Endometrial microvascular endothelial cells (primary cell): ENCODE results near the gene IGFLR1. TPM values are rescaled to one million over a fixed set of nuclear protein-coding genes. Genes with fewer than 3 reads are reported as not detected.

Source experiments
- in situ Hi-C: cut with HindIII; loops from 2 replicates; pipeline ENCODE4 v1.10.0; 2017; ENCODE audit warnings: low sequenced_read_pairs, low pct_unique_long_range_greater_than_20kb; ENCODE audit errors: inconsistent ontology term
- total RNA-seq: library from RNA; depleted of rRNA; stranded (reverse); fragments of >200 nt; gene quantifications from one replicate; pipeline ENCODE4 v1.2.3, GENCODE V29; 2015; ENCODE audit errors: inconsistent ontology term

IGFLR1 gene
- total RNA-seq, 1 donor from 2014 or later = 2.0 TPM

DNA sequence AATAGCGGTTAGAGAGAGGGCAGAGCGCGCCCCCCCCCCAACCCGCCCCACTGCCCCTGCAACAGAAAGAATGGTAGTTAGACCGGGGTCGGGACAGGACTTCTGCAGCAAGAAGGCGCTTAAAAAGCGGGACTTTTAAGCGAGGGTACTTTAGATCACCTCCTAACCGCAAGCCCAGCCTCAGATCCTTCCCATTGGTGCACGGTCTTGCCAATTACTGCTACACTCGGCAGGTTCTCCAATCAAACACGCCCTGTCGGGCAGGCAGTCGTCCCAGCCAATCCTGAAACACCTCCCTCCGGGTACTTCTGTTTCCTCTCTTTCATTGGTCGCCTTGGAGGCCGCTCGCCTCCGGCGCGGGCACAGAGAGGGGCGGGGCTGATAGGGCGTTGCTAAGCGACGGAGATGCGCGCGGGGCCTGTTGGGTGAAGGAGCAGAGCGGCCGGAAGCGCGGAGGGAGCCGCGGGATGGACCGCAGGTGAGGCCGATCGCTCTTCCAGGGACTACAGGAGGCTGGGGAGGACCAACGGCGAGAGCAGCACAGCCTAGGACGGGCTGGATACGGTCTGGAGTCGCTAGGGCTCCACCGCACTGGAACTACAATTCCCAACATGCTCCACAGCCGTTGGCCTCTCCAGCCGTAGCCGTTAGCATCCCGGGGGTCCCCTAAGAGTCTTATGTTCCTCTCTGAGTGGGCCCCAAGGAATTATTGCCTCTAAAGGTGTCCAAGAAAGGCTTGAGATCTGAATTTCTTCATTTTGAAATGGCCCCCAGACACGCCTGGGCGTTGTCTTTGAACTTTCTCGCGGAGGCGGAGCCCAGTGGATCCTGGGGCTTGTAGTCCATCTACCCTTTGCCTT lies 15.7 kb upstream of the IGFLR1 start, which contains the start of gene PROSER3:
PROSER3 (plus strand) TSS at position 428 of the 860 bp plus-strand sequence; CDS start at position 468, 40 bp downstream.
- in situ Hi-C loops = no loop called here

DNA sequence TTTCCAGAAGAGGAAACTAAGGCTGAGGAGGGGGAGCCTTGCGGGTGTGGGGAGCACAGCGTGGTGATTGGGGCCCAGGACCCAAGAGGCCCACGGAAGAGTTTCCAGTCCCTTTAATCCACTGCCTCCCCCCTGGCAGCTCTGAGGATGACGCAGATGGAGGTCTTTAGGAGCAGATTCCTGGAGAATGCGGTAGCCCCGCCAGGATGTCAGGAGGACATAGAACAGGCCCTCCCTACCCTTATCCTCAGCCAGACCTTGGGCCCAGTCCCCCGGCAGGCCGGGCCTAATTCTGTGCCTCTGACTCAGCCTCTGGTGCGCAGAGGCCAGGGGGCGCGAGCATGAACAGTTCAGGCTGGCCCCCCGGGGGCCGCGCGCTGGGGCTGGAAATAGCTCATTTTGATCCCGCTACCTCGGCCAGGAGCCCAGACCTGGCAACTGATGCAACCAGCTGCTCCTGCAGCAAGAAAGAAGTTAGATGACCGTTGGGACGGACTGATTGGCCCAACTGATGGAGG lies 15.0 kb upstream of the IGFLR1 start:
- in situ Hi-C loops = no loop called here

DNA sequence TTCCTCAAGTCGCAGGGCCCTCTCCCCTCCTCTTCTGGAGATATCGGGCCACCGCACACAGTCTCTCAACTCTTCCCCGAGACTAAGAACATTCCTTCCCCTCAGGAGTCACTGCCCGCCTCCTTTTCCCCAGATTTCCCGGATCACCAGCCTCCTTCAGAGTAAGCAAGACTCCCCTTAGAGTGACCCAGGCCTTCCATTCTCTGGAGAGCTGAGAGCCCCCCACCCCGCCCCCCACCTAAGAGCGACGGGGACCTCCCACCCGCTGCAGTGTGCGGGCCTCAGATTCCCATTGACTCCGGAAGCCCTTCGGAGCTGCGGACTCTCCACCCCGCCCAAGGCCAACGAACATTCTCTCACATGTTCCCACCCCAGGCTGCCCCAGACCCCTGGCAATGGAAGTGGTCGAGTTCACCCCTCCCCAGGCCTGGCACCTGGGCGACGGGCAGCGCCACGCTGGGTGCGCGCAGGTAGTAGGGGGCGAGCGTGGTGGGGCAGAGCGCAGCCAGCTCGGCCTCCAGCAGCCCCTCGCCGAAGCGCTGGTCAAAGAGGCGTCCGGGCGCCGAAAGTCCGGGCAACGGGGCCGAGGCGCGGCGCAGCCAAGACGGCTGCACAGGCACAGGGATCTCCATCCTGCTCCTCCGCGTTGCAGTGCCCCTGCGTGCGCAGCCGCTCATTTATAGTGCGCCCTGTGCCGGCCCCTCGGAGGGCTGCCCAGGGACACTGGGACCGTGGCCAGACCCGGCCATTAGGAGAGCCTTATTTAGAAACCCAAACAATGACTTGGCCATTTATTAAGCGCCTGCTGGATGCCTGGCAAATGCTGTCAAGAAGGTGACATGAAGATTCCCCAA lies 14.4 kb upstream of the IGFLR1 start, which contains the start of gene HSPB6:
HSPB6 (minus strand) TSS at position 653 of the 854 bp plus-strand sequence; CDS start at position 632, 21 bp downstream.
- in situ Hi-C loops = no loop called here

DNA sequence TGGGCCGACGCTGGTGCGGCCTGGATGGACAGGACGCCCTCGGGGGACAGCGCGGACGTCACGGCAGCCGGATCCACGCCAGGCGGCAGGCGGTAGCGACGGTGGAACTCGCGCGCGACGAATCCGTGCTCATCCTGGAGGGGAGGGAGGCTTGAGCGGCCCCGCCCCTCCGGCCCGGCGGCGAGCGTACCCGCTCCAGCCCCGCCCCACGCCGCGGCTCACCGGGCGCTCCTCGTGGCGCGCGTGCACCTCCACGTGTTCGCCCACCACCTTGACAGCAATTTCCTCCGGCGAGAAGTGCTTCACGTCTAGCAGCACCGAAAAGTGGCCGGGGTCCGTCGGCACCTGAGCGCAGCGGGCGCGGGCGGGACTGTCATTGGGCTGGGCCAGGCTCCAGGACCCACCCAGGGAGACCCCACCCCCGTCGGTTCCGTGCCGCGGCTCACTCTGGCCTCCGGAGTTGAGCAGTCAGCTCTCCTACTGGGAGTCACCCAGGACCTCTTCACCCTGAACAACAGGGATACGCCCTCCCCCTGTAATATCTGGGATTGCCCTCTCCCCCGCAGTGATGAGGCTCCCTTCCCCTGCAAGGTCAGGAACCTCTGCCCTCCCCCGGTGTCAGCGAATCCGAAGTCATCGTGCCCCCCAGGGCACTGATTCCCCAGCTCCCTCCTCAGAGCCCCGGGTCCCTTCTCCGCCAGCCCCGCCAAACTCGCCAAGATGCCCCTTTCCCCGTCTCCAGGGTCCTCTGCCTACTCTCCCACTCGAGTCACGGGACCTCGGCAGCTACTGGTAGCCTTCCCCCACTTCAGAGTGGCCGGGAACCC lies 13.5 kb upstream of the IGFLR1 start:
- in situ Hi-C loops = no loop called here

DNA sequence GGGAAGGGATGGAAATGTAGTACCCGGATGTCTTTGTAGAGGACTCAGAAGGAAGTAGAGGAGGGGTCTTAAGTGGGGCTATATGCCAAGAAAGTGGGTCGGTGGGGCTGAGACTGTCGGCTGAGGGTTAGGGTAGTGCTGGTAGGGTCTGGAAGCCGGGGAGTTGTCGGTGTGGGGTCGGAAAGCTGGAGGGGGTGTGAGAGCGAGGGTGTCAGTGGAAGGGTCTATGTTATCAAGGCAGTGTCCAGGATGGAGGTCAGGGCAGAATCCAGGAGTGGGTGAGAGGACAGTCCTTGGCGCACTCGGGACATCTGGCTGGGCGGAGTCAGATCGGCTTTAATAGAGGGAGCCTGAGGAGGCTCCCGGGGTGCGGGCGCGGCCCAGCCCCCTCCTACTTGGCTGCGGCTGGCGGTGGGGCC lies 12.9 kb upstream of the IGFLR1 start:
- in situ Hi-C loops = no loop called here

DNA sequence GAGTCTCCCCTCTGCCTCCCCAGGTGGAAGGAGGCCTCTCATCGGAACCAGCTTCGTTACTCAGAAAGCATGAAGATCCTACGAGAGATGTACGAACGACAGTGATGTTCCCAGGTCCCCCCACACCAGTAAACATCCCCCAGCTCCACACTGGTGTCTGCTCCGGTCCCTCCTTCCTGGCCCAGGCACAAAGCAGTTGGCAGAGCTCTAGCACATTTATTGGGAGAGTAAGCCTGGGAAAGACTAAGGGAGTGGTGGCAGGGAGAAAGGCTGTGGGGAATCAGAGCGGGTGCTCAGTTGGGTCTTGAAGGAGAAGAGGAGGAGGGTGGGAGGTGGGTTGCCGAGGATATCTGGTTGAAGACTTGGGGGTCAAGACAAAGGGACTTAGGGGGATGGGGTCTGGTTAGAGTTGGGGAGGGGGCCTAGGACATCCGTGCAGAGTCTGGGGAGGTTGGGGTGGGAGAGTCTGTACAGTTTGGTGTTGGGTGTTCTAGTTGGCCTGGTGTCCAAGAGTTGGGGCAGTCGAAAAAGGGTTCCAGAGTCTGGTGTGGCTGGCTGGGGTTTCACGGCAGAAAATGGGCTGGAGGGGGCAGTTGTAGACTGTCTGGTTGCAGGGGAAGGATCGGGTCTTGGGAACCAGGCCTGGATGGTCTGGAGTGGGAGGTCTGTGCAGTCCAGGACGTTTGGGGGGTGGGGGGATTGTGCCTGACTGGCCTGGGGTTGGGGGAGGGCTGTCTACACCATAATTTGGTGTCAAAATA lies 12.3 kb upstream of the IGFLR1 start:
- in situ Hi-C loops = no loop called here

DNA sequence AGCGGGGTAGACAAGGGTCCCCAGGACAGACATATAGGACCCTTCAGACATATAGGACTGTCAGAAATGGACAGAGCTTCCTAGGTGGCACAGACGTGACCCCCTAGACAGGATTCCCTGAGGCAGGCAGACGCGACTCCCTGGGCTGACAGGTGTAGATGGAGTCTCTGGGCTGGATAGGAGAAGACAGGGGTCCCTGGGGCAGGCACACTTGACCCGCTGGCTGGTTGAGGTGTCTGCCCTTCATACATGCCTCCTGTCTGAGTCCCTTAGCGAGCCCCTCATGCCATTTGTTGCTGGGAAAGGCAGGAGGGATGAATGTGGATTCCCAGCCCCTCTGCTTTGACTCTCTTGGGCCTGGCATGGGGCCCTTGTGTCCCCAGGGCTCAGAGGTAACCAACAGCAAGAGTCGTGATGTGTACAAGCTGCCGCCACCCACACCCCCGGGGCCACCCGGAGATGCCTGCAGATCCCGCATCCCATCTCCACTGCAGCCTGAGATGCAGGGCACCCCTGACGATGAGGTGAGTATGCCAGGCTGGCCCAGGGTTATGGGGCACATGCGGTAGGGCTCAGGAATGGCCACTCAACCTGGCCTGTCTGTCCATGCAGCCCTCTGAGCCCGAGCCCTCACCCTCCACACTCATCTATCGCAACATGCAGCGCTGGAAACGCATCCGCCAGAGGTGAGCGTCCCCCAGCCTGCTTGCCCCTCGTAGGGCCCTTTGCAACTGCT lies 11.6 kb upstream of the IGFLR1 start:
- in situ Hi-C loops = no loop called here

DNA sequence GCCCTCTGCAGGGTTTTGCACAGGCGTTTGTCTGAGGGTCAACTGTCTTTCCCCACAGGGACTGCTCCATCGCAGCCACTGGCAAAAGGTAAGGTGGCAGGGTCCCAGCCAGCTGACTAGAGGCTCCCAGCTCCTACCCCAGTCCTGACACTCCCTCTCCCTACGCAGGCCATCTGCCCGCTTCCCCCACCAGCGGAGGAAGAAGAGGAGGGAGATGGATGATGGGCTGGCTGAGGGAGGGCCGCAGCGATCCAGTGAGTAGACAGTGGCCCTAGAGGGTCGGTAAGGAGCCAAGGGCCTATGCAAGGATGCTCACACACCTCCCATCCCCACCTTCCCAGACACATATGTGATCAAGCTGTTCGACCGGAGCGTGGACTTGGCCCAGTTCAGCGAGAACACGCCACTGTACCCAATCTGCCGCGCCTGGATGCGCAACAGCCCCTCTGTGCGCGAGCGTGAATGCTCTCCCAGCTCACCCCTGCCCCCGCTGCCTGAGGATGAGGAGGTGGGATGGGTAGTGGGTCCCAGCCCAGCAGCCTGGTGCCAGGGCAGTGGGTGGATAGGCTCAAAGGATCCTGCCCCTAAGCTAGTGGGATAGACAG lies 10.6 kb upstream of the IGFLR1 start:
- in situ Hi-C loops = no loop called here

DNA sequence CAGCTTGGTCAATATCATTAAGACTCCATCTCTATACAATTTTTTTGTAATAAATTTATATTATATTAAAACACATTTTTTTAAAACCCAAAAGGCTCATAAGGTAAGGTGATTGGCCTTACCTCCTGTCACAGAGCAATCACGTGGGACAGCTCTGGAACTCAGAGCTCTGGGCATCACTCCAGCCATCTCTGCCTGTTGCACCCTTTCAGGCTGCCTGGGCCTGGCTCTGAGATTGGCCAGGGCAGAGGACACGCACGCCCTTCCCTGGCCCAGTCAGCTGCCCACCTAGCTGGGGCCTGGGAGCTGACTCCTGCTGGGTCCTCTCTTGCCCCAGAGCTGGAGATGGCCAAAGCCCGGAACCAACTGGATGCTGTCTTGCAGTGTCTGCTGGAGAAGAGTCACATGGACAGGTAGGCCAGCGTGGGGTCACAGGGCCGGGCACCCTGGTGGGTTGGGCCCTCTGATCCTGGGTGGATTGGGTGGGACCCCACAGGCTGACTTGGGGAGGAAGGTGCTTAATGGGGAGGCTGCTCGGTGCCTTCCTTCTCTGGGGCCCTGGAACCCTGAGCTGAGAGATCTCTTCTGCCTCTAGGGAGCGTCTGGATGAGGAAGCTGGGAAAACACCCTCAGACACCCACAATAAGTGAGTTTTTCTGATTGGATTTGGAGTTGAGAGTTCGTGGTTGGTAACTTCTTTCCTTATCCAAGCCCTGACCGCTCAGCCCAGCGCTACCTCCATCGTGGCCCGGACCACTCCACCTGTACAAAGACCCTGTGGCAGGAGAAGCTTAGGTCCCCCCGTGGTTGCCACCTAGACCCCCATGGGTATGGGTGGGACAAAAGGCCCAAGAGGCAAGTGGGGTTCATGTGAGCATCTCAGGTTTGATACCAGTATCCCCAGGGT lies 9.8 kb upstream of the IGFLR1 start:
- in situ Hi-C loops = no loop called here

DNA sequence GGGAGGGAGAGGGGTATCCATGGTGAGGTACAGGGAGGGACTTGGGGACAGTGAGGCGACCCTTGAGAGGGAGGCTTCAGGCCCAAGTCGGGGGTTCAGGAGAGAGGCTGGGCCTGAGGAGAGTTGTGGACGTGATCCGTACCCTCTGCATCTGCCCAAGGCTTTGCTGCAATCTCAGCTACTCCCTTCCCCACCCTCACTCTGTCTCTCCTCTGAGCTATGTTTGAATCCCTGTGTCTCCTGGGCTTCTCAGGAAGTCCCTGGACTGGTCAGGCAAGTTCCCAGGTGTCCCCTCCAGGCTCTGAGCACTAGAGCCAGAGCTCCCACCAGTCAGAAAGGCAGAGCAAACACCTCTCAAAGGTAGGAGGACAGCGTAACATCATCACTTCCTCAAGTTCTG lies 7.9 kb upstream of the IGFLR1 start:
- in situ Hi-C loops = no loop called here

DNA sequence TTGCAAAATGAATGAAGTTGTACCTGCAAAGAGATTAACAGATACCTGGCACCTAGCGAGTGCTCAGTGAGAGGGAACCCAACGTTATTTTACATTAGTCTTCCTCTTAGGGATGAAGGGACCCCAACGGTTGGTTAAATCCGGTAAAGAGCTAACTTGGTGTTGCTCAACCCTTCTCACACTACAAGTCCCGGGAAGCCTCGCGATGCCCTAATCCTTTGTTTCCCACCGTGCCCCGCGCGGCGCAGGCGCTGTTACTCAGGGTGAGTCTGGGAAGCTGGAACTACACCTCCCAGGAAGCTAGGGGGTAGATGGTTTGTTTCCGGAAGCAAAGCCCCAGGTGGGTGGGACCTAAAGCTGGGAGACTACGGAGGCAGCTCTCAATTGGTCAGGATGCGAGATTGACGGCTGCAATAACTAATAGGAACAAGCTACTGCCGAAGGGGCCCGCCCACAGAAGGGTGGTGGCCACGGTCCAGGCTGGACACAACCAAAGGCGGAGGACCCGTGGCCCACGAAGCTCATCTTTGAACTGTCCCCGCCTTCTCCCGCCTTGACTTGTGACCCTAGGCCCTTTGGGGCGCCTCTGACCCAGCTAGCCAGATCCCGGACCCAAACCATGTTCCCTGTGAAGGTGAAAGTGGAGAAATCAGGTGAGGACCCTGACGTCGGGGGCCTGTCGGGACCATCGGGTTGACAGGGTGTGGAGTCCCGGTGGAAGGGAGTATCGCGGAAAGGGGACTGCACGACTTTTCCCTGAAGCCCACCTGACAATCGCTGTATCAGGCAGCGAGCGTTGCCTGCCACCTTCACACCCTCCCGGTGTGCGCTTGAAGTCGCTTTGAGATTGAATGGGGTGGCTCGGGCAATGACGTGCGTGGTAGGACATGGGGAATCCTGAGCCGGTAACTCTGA lies 6.1 kb upstream of the IGFLR1 start, which contains the start of gene LIN37:
LIN37 (plus strand) TSS at position 471 of the 915 bp plus-strand sequence; CDS start at position 620, 149 bp downstream.
- in situ Hi-C loops = no loop called here

DNA sequence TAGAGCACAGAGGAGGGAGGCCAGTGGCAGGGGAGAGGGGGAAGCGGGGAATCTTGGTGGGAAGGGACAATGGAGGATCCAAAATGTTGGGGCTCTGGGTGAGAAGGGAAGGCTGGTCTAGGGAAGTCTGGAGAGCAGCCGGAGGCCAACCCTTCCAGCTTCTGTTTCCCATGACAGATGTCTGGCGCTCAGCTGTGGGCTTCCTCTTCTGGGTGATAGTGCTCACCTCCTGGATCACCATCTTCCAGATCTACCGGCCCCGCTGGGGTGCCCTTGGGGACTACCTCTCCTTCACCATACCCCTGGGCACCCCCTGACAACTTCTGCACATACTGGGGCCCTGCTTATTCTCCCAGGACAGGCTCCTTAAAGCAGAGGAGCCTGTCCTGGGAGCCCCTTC lies 4.3 kb upstream of the IGFLR1 start:
- in situ Hi-C loops = no loop called here

DNA sequence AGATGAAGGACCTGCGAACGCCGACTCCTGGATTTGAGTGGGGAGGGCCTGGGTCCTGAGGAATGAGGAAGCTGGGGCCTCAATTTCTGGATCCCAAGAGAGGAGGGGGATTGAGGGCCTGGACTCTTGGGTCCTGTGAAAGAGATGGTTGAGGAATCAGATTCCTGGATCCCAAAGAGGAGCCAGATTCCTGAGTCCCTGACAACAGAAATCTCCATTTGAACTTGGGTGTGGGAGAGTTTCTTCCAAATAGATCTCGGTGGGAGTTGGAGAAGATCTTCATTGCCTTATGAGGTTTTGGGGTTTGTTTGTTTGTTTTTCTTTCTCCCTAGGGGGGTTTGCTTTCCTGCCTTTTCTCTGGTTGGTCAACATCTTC lies 3.8 kb upstream of the IGFLR1 start:
- in situ Hi-C loops = no loop called here

DNA sequence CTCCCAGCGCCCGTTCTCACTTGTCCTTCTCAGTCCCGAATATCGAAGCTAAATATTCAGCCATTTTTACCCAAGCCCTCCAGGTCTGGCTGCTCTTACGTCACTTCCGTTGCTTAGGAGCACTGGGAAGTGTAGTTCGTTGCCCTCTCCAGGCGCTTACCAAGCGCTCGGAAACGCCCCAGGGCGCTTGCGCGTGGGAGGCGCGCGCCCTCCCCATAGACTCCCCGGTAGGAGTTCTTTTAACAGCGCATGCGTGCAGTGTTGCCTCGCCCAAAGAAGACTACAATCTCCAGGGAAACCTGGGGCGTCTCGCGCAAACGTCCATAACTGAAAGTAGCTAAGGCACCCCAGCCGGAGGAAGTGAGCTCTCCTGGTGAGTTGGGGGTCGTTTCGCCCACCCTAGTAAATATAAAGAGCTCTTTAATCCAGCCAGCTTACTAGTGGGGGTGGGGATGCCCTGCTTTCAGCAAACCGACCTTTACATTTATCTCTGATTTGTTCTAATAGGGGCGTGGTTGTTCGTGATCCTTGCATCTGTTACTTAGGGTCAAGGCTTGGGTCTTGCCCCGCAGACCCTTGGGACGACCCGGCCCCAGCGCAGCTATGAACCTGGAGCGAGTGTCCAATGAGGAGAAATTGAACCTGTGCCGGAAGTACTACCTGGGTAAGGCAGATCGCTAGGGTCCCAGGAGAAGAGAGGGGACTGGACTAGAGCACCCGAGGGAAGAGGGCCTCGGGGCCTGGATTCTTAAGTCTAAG lies 3.3 kb upstream of the IGFLR1 start, which contains the start of the genes PSENEN and U2AF1L4:
PSENEN (plus strand) TSS at position 324 of the 759 bp plus-strand sequence; CDS start at position 604, 280 bp downstream.
U2AF1L4 (minus strand) TSS at position 91 of the 759 bp plus-strand sequence; CDS start at position 64, 27 bp downstream.
- in situ Hi-C loops = no loop called here
